ENCODE data around the gene EVC2. TPM values are rescaled to one million over a fixed set of nuclear protein-coding genes. Genes with fewer than 3 reads are reported as not detected.

The EVC2 gene
- total RNA-seq, 1 donor from 2014 or later, result 1.4 TPM

GRCh38 chr4:5639556-5639955, 68.8 kb downstream of the EVC2 start:
- no peak for DNase-seq
- peaks cover 8% of the 10 kb centered on the region for H3K36me3 ChIP-seq
- H3K9me3 ChIP-seq (replicated peaks), result no peaks in the 10 kb centered on the region
- TF ChIP-seq CTCF (IDR thresholded peaks at IDR 0.05; ENCODE audit: borderline replicate concordance), result no peak
- H3K4me3 ChIP-seq, result no peak overlapping the region
- intact Hi-C loops (cut with micrococcal nuclease), result no loop called here
- H3K27me3 ChIP-seq (ENCODE audit: low read depth), result no peaks in the 10 kb centered on the region
- peaks cover 7% of the 10 kb centered on the region for H3K4me1 ChIP-seq
- no peak overlapping the region for H3K27ac ChIP-seq (replicated peaks)

GRCh38 chr4:5638976-5639375, 69.4 kb downstream of the EVC2 start:
- H3K27ac ChIP-seq (replicated peaks), result no peak overlapping the region
- DNase-seq, result no peak
- no peak overlapping the region for H3K4me3 ChIP-seq
- no peak for TF ChIP-seq CTCF (IDR thresholded peaks at IDR 0.05; ENCODE audit: borderline replicate concordance)
- peaks cover 8% of the 10 kb centered on the region for H3K36me3 ChIP-seq
- intact Hi-C loops (cut with micrococcal nuclease), result no loop called here
- H3K27me3 ChIP-seq (ENCODE audit: low read depth), result no peaks in the 10 kb centered on the region
- peaks cover 7% of the 10 kb centered on the region for H3K4me1 ChIP-seq
- no peaks in the 10 kb centered on the region for H3K9me3 ChIP-seq (replicated peaks)

DNA sequence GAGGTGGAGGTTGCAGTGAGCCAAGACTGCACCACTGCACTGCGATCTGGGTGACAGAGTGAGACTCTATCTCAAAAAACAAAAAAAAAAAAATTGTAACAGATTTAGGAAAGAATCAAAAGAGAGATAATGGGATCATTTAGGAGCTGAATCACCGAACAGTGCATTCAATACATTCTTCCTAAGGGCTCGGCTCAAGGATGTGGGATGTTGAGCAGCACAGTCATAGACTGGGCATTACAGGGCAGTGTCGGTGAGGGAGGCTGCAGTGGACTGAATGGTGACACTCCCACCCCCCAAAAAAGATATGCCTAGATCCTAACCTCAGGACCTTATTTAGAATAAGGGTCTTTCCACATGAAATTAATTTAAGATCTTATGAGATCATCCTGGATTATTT, 70.0 kb downstream of the EVC2 start:
- Histone ChIP-seq H3K9me3 (replicated peaks) (peaks cover 2% of the 10 kb centered on the region), H3K4me3 (no peak overlapping the region), H3K36me3 (peaks cover 9% of the 10 kb centered on the region), H3K27ac (replicated peaks) (no peak overlapping the region), H3K27me3 (ENCODE audit: low read depth) (no peaks in the 10 kb centered on the region), H3K4me1 (peaks cover 7% of the 10 kb centered on the region)
- intact Hi-C loops (cut with micrococcal nuclease), result no loop called here
- no peak for TF ChIP-seq CTCF (IDR thresholded peaks at IDR 0.05; ENCODE audit: borderline replicate concordance)
- DNase-seq, result no peak

- no peak for TF ChIP-seq CTCF (IDR thresholded peaks at IDR 0.05; ENCODE audit: borderline replicate concordance)
- DNase-seq, result no peak
- Histone ChIP-seq H3K27me3 (ENCODE audit: low read depth) (no peaks in the 10 kb centered on the region), H3K4me3 (no peak overlapping the region), H3K4me1 (peaks cover 7% of the 10 kb centered on the region), H3K27ac (replicated peaks) (no peak overlapping the region), H3K36me3 (peaks cover 16% of the 10 kb centered on the region), H3K9me3 (replicated peaks) (peaks cover 11% of the 10 kb centered on the region)
- intact Hi-C loops (cut with micrococcal nuclease), result no loop called here
Observed at GRCh38 chr4:5636766-5637670, 71.3 kb downstream of the EVC2 start.

- peaks cover 7% of the 10 kb centered on the region for H3K4me1 ChIP-seq
- H3K27me3 ChIP-seq (ENCODE audit: low read depth), result no peaks in the 10 kb centered on the region
- H3K9me3 ChIP-seq (replicated peaks), result peaks cover 11% of the 10 kb centered on the region
- no peak overlapping the region for H3K27ac ChIP-seq (replicated peaks)
- no peak overlapping the region for H3K4me3 ChIP-seq
- intact Hi-C loops (cut with micrococcal nuclease), result no loop called here
- no peak for TF ChIP-seq CTCF (IDR thresholded peaks at IDR 0.05; ENCODE audit: borderline replicate concordance)
- H3K36me3 ChIP-seq, result peaks cover 16% of the 10 kb centered on the region
- DNase-seq, result no peak
Observed at GRCh38 chr4:5635826-5636195, 72.5 kb downstream of the EVC2 start.

Measured in left ventricle myocardium inferior (tissue), 1 donor.